NT2/D1 (cell line): ENCODE measurements around the gene GOT2.

ENCODE experiments used
- DNase-seq: peaks from one replicate; pipeline ENCODE4 v3.0.0-alpha.2; 2011; ENCODE audit warnings: low read depth, low spot score
- H3K27me3 ChIP-seq: 2 replicates; pipeline ENCODE4 v1.6.0; 2011; ENCODE audit warnings: mild to moderate bottlenecking; ENCODE audit not compliant: insufficient read length, insufficient read depth
- H3K36me3 ChIP-seq: 2 replicates; pipeline ENCODE4 v1.6.1; 2011; ENCODE audit warnings: mild to moderate bottlenecking, low read length, mixed read lengths; ENCODE audit not compliant: insufficient read depth, insufficient read length
- H3K4me1 ChIP-seq: 2 replicates; pipeline ENCODE4 v1.5.1; 2011; ENCODE audit not compliant: insufficient read depth, insufficient read length
- H3K4me3 ChIP-seq: 2 replicates; pipeline ENCODE4 v1.5.1; 2011; ENCODE audit warnings: low read depth; ENCODE audit not compliant: insufficient read length
- H3K9ac ChIP-seq: 2 replicates; pipeline ENCODE4 v1.6.0; 2011; ENCODE audit warnings: low read depth; ENCODE audit not compliant: insufficient read length
- H3K9me3 ChIP-seq: 2 replicates; pipeline ENCODE4 v1.5.1; 2011; ENCODE audit warnings: mild to moderate bottlenecking, low read length; ENCODE audit not compliant: insufficient read depth
- SUZ12 ChIP-seq: IDR thresholded peaks from 2 replicates; pipeline ENCODE4 v1.6.1; 2011; ENCODE audit not compliant: insufficient read length, insufficient read depth; ENCODE audit errors: extremely low read depth
- YY1 ChIP-seq: IDR thresholded peaks from 2 replicates; pipeline ENCODE4 v1.6.1; 2011; ENCODE audit not compliant: insufficient read length, insufficient read depth
- ZNF274 ChIP-seq: IDR thresholded peaks from 2 replicates; pipeline ENCODE4 v1.6.1; 2011; ENCODE audit warnings: mild to moderate bottlenecking, low read depth, low read length

GOT2 gene

GRCh38 chr16:58684354-58685083, 49.6 kb downstream of the GOT2 start, which contains the start of gene SLC38A7:
SLC38A7 (minus strand) TSS chr16:58684770; CDS start chr16:58680126, 4,644 bp downstream.
- peak; percentile 70 for DNase-seq
- Histone ChIP-seq H3K36me3 (peaks cover 33% of the 10 kb centered on the region), H3K9ac (peak within 1 kb of the TSS; percentile 89), H3K4me3 (peak within 1 kb of the TSS; percentile 85), H3K9me3 (no peaks in the 10 kb centered on the region), H3K4me1 (peaks cover 2% of the 10 kb centered on the region), H3K27me3 (peaks cover 3% of the 10 kb centered on the region)
- TF ChIP-seq YY1 (peak; percentile 16), ZNF274 (no peak)

- Histone ChIP-seq H3K9ac (peak overlapping the region; percentile 89), H3K36me3 (peaks cover 35% of the 10 kb centered on the region), H3K4me3 (peak overlapping the region; percentile 85), H3K9me3 (no peaks in the 10 kb centered on the region), H3K27me3 (peaks cover 3% of the 10 kb centered on the region), H3K4me1 (peaks cover 2% of the 10 kb centered on the region)
- TF ChIP-seq ZNF274, result no peak
- no peak for TF ChIP-seq YY1
- TF ChIP-seq SUZ12, result no peak
- no peak for DNase-seq
These were observed 50.1 kb downstream of the GOT2 start for GRCh38 chr16:58684001-58684353.

DNA sequence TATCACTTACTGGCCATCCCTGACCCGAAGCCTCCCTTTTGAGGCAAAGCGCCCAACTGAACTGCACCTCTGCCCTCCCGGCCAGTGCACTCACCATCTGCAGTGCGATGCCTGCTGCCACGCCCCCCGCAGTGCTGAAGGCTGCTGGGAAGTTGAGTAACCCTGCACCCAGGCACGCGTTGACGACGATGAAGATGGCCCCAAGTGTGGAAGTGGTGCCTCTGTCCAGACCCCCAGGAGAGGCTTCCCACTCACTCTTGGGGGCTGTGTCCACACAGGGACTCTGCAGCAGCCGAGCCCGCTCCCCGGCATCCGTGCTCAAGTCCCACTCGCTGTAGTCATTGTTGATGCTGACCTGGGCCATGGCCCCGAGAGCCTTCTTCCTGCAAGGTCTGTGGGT, 54.4 kb downstream of the GOT2 start:
- Histone ChIP-seq H3K4me1 (peaks cover 2% of the 10 kb centered on the region), H3K4me3 (no peak overlapping the region), H3K27me3 (no peaks in the 10 kb centered on the region), H3K9me3 (no peaks in the 10 kb centered on the region), H3K36me3 (peaks cover 74% of the 10 kb centered on the region), H3K9ac (no peak overlapping the region)
- DNase-seq, result no peak
- TF ChIP-seq ZNF274, result no peak
- TF ChIP-seq SUZ12, result no peak
- no peak for TF ChIP-seq YY1

DNA sequence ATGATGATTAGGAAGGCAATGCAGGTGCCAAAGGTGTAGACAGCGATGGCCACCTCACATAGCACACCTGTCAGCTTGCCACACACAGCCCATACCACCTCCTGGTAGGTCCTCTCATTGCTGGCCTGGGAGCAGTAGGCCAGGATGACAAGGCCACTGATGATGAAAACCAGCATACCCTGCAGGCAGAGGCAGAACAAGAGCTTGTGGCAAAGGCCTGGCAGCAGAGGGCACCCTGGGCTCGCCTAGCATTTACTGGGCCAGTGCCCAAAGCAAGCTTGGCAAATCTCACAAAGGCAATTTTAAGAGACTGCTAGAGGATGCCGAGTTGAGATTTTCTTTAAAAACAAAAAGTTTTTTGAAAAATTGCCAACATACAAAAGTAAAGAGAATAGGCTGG, 55.4 kb downstream of the GOT2 start:
- Histone ChIP-seq H3K9ac (no peak overlapping the region), H3K9me3 (no peaks in the 10 kb centered on the region), H3K4me3 (no peak overlapping the region), H3K4me1 (peaks cover 2% of the 10 kb centered on the region), H3K36me3 (peaks cover 84% of the 10 kb centered on the region), H3K27me3 (no peaks in the 10 kb centered on the region)
- TF ChIP-seq ZNF274 (no peak), SUZ12 (no peak), YY1 (no peak)
- DNase-seq, result no peak

- no peaks in the 10 kb centered on the region for H3K27me3 ChIP-seq
- H3K4me3 ChIP-seq, result no peak overlapping the region
- TF ChIP-seq ZNF274 (no peak), SUZ12 (no peak), YY1 (no peak)
- no peaks in the 10 kb centered on the region for H3K4me1 ChIP-seq
- no peaks in the 10 kb centered on the region for H3K9me3 ChIP-seq
- no peak overlapping the region for H3K9ac ChIP-seq
- H3K36me3 ChIP-seq, result peaks cover 80% of the 10 kb centered on the region
- DNase-seq, result no peak
These were observed 55.8 kb downstream of the GOT2 start for GRCh38 chr16:58678269-58678668.

DNA sequence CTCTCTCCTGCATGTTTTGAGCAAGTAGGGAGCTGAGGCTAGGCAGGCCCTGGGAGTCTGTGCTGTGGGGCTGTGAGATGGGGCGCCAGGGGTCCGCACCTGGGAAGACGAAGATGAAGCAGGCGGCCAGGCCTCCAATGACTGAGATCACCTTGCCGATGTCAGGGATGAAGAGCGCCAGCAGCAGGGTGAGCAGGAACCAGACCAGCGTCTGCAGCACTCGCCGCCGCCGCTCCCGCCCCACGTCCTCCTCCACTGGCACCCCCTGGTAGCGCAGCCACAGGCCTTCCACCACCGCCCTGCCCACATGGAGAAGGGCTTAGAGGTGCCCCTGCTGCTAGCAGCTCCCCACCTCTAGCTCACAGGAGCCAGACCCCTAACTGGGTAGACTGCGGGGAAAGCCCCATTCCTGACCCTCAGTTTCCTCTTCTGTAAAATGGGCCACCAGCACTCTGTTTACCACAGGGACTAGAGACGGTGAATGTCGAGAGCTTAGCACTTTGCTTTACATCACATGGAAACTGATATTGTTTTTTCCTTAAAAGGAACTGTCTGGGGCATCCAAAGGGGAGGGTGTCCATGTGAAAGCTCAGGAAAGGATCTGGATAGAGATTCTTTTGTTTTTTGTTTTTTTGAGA, 63.1 kb downstream of the GOT2 start:
- no peaks in the 10 kb centered on the region for H3K4me1 ChIP-seq
- TF ChIP-seq ZNF274 (no peak), YY1 (no peak), SUZ12 (no peak)
- H3K27me3 ChIP-seq, result no peaks in the 10 kb centered on the region
- no peaks in the 10 kb centered on the region for H3K9me3 ChIP-seq
- H3K9ac ChIP-seq, result no peak overlapping the region
- H3K4me3 ChIP-seq, result no peak overlapping the region
- peaks cover 71% of the 10 kb centered on the region for H3K36me3 ChIP-seq
- no peak for DNase-seq

DNA sequence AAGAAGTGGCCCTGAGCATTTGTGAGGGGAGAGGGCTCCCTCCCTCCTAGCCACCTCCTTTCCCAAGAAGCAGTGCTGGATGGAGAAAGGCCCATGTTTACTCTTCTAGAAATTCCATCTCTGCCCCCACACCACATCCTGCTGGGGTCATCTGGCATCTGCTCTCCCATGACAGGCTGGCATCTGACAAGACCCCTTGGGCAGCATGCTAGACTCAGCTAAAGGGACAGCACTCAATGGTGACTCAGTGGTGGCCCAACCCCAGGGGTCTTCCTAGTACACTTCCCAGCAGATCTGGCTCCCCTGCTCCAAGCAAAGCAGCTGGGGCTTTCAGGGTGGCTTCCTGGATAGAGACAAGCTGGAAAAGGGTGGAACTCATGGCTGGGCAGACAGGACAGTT, 63.9 kb downstream of the GOT2 start:
- no peak for DNase-seq
- peaks cover 63% of the 10 kb centered on the region for H3K36me3 ChIP-seq
- H3K9me3 ChIP-seq, result no peaks in the 10 kb centered on the region
- no peak overlapping the region for H3K9ac ChIP-seq
- no peak for TF ChIP-seq YY1
- no peak for TF ChIP-seq SUZ12
- TF ChIP-seq ZNF274, result no peak
- H3K4me3 ChIP-seq, result no peak overlapping the region
- H3K4me1 ChIP-seq, result peaks cover 2% of the 10 kb centered on the region
- no peaks in the 10 kb centered on the region for H3K27me3 ChIP-seq
